ENCODE data around the gene ENTHD1.

The ENTHD1 gene

GRCh38 chr22:39839204-39839603 is 54.4 kb downstream of the ENTHD1 start:
- DNase-seq, result no peak

GRCh38 chr22:39833610-39834009 is 60.0 kb downstream of the ENTHD1 start:
- no peak for DNase-seq

- DNase-seq, result no peak
These were observed 60.5 kb downstream of the ENTHD1 start for GRCh38 chr22:39833093-39833492.

GRCh38 chr22:39832627-39833074 is 60.9 kb downstream of the ENTHD1 start:
- DNase-seq, result peak in 1 of 6 experiments; percentile 10

- DNase-seq, result no peak
These were observed 67.9 kb downstream of the ENTHD1 start for GRCh38 chr22:39825661-39826102.

- DNase-seq, result no peak
These were observed 72.6 kb downstream of the ENTHD1 start for GRCh38 chr22:39821008-39821407.

GRCh38 chr22:39820256-39820655 is 73.3 kb downstream of the ENTHD1 start:
- no peak for DNase-seq

GRCh38 chr22:39819429-39819828 is 74.1 kb downstream of the ENTHD1 start:
- no peak for DNase-seq

- no peak for DNase-seq
These were observed 75.5 kb downstream of the ENTHD1 start for GRCh38 chr22:39818094-39818493.

GRCh38 chr22:39815932-39816331 is 77.6 kb downstream of the ENTHD1 start:
- no peak for DNase-seq

GRCh38 chr22:39814899-39815298 is 78.7 kb downstream of the ENTHD1 start:
- DNase-seq, result no peak

GRCh38 chr22:39809772-39810557 is 83.6 kb downstream of the ENTHD1 start:
- DNase-seq, result no peak

GRCh38 chr22:39808081-39808480 is 85.5 kb downstream of the ENTHD1 start:
- no peak for DNase-seq

GRCh38 chr22:39806109-39806508 is 87.5 kb downstream of the ENTHD1 start:
- DNase-seq, result no peak

- no peak for DNase-seq
These were observed 88.4 kb downstream of the ENTHD1 start for GRCh38 chr22:39805117-39805516.

- DNase-seq, result no peak
These were observed 90.9 kb downstream of the ENTHD1 start for GRCh38 chr22:39802682-39803081.

GRCh38 chr22:39800790-39801520 is 92.6 kb downstream of the ENTHD1 start:
- no peak for DNase-seq

- no peak for DNase-seq
These were observed 95.9 kb downstream of the ENTHD1 start for GRCh38 chr22:39797528-39798147.

- DNase-seq, result no peak
These were observed 103.8 kb downstream of the ENTHD1 start for GRCh38 chr22:39789788-39790187.

GRCh38 chr22:39785232-39785631 is 108.3 kb downstream of the ENTHD1 start:
- DNase-seq, result no peak

- no peak for DNase-seq
These were observed 115.7 kb downstream of the ENTHD1 start for GRCh38 chr22:39777716-39778454.

GRCh38 chr22:39776295-39777009 is 117.1 kb downstream of the ENTHD1 start:
- no peak for DNase-seq

Data from stimulated activated naive CD4-positive, alpha-beta T cell (primary cell).